K562 (cell line): ENCODE results near the gene INVS.

Source experiments
- ATF2 ChIP-seq: sonication (generic); formaldehyde crosslinking; IDR thresholded peaks from 2 replicates; pipeline ENCODE4 v1.8.1; 2022; ENCODE audit warnings: missing genetic modification reagents
- CBX8 ChIP-seq: fragments of 200-600 bp; sonication (generic); IDR thresholded peaks from 2 replicates; pipeline ENCODE4 v1.6.1; 2012; ENCODE audit warnings: borderline replicate concordance, mixed run types, low read depth, mild to moderate bottlenecking, moderate library complexity, mixed read lengths, low read length, control low read depth, inconsistent platforms; ENCODE audit not compliant: poor library complexity, severe bottlenecking; ENCODE audit errors: extremely low read depth
- CTCF ChIP-seq, 3 experiments: IDR thresholded peaks in 2 of 3; conservative IDR thresholded peaks in 1 of 3; 2 replicates each; pipeline ENCODE4 v1.5.1; 2011 to 2012; ENCODE audit warnings: low read length in 3 of 3, mild to moderate bottlenecking in 3 of 3, control low read depth in 2 of 3, improper control_type of control experiment in 1 of 3, inconsistent platforms in 1 of 3, low read depth in 1 of 3, mixed read lengths in 1 of 3, moderate library complexity in 1 of 3; ENCODE audit not compliant: insufficient read depth in 2 of 3
- JUNB ChIP-seq: fragments of 450-650 bp; formaldehyde crosslinking; conservative IDR thresholded peaks from 2 replicates; pipeline ENCODE4 v1.4.0; 2020; ENCODE audit warnings: mild to moderate bottlenecking
- MYNN ChIP-seq, 2 experiments: sonication (generic); formaldehyde crosslinking in 1 of 2; IDR thresholded peaks; 2 replicates each; pipeline versions ENCODE4 v1.5.0 to v1.6.1; 2016 to 2020; ENCODE audit warnings: antibody characterized with exemption in 1 of 2, missing genetic modification reagents in 1 of 2
- RFX5 ChIP-seq: IDR thresholded peaks from 2 replicates; pipeline ENCODE4 v1.6.1; 2011; ENCODE audit warnings: low read depth, mild to moderate bottlenecking, improper control_type of control experiment, low read length
- SP1 ChIP-seq: sonication (generic); formaldehyde crosslinking; IDR thresholded peaks from 2 replicates; pipeline ENCODE4 v1.8.1; 2022; ENCODE audit warnings: mild to moderate bottlenecking, missing genetic modification reagents
- SRF ChIP-seq, 2 experiments: fragments of 250-450, 450-650 bp in 1 of 2; sonication (Bioruptor Pico) in 1 of 2; sonication (generic) in 1 of 2; formaldehyde crosslinking; IDR thresholded peaks; 2 replicates each; pipeline versions ENCODE4 v1.5.0 to v1.5.1; 2020 to 2022; ENCODE audit warnings: mild to moderate bottlenecking in 1 of 2, missing genetic modification reagents in 1 of 2
- SRSF9 ChIP-seq: fragments of 200-400 bp; formaldehyde crosslinking; IDR thresholded peaks from 2 replicates; pipeline ENCODE4 v1.6.1; 2017; ENCODE audit warnings: low read depth, low read length, borderline replicate concordance
- TAF15 ChIP-seq: fragments of 200-400 bp; formaldehyde crosslinking; IDR thresholded peaks from 2 replicates; pipeline ENCODE4 v1.6.1; 2017; ENCODE audit warnings: mild to moderate bottlenecking, low read depth, low read length, moderate library complexity
- YY1 ChIP-seq, 3 experiments: IDR thresholded peaks; 2 replicates each; pipeline ENCODE4 v1.6.1; 2011; ENCODE audit warnings: low read length in 2 of 3, mild to moderate bottlenecking in 2 of 3, moderate library complexity in 2 of 3, borderline replicate concordance in 1 of 3, control low read depth in 1 of 3, low read depth in 1 of 3; ENCODE audit not compliant: insufficient read depth in 3 of 3, insufficient replicate concordance in 2 of 3, control insufficient read depth in 1 of 3, insufficient read length in 1 of 3; ENCODE audit errors: extremely low read depth in 1 of 3

GRCh38 chr9:100219347-100219746, 120.3 kb downstream of the INVS start:
- TF ChIP-seq MYNN (IDR thresholded peaks at IDR 0.05) (no peak), MYNN (CRISPR knock-in tag; IDR thresholded peaks at IDR 0.05) (no peak), CBX8 (no peak), CTCF (IDR thresholded peaks at IDR 0.05 in 2 of 3, conservative IDR thresholded peaks at IDR 0.05 in 1 of 3; ENCODE audit: insufficient read depth in 2 of 3, low read depth in 1 of 3, low read length in 3 of 3) (no peak), TAF15 (no peak), YY1 (IDR thresholded peaks at IDR 0.05; ENCODE audit: borderline replicate concordance in 1 of 3, control insufficient read depth in 1 of 3, extremely low read depth in 1 of 3, insufficient read depth in 3 of 3, insufficient read length in 1 of 3, insufficient replicate concordance in 2 of 3, low read depth in 1 of 3, low read length in 2 of 3) (no peak), SRSF9 (no peak), SRF (CRISPR knock-in tag; IDR thresholded peaks at IDR 0.05) (no peak), RFX5 (no peak), SP1 (CRISPR knock-in tag) (no peak), JUNB (CRISPR knock-in tag) (no peak), ATF2 (no peak)
